ENCODE measurements around the gene TAP1.

The TAP1 gene

DNA sequence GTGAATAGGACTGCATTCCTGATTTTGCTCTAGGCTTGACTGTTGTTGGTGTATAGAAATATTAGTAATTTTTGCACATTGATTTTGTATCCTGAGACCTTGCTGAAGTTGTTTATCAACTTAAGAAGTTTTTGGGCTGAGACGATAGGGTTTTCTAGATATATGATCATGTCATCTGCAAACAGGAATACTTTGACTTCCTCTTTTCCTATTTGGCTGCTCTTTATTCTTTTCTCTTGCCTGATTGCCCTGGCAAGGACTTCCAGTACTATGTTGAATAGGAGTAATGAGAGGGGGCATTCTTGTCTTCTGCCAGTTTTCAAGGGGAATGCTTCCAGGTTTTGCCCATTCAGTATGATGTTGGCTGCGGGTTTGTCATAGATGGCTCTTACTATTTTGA is 50.1 kb downstream of the TAP1 start:
- TF ChIP-seq, protein P1, sequence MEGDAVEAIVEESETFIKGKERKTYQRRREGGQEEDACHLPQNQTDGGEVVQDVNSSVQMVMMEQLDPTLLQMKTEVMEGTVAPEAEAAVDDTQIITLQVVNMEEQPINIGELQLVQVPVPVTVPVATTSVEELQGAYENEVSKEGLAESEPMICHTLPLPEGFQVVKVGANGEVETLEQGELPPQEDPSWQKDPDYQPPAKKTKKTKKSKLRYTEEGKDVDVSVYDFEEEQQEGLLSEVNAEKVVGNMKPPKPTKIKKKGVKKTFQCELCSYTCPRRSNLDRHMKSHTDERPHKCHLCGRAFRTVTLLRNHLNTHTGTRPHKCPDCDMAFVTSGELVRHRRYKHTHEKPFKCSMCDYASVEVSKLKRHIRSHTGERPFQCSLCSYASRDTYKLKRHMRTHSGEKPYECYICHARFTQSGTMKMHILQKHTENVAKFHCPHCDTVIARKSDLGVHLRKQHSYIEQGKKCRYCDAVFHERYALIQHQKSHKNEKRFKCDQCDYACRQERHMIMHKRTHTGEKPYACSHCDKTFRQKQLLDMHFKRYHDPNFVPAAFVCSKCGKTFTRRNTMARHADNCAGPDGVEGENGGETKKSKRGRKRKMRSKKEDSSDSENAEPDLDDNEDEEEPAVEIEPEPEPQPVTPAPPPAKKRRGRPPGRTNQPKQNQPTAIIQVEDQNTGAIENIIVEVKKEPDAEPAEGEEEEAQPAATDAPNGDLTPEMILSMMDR (IDR thresholded peaks at IDR 0.05; ENCODE audit: insufficient read depth, low read depth, low read length, missing control alignments): no peak
- H3K4me3 ChIP-seq (ENCODE audit: low read depth, low read length): no peak overlapping the region
- DNase-seq (ENCODE audit: low read depth): no peak

DNA sequence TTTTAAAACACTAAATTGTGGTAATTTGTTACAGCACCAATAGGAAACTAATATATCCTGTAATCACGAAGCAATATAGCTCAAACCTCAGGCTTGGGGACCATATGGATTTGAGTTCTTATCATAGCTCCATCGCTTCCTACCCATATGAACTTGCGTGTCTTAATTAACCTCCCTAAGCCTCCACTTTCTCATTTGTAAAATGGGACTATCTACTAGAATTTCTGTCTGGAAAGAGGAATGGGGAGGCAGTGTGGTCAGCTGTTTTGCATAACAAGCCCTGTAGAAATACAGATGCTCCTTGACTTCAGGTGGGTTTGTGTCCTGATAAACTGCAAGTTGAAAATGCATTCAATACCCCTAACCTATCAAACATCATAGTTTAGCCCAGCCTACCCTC is 53.8 kb downstream of the TAP1 start:
- TF ChIP-seq, protein P1 (IDR thresholded peaks at IDR 0.05; ENCODE audit: insufficient read depth, low read depth, low read length, missing control alignments): no peak
- no peak for DNase-seq (ENCODE audit: low read depth)
- no peak overlapping the region for H3K4me3 ChIP-seq (ENCODE audit: low read depth, low read length)

DNA sequence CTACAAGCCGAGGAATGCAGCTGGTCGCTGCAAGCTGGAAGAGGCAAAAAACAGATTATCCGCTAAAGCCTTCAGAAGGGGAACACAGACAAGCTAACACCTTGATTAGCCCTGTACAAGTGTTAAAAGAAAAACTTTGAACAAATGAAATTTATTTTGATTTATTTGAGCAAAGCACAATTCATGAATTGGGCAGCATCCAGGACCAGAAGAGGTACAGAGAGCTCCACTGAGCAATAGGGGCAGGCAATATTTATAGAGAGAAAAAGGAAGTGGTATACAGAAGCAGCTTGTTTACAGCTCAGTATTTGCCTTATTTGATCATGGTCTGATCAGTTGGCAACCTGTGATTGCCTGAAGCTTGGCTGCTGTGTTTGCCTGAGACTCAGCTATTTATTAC is 54.3 kb downstream of the TAP1 start:
- TF ChIP-seq, protein P1 (IDR thresholded peaks at IDR 0.05; ENCODE audit: insufficient read depth, low read depth, low read length, missing control alignments): no peak
- H3K4me3 ChIP-seq (ENCODE audit: low read depth, low read length): no peak overlapping the region
- DNase-seq (ENCODE audit: low read depth): no peak

DNA sequence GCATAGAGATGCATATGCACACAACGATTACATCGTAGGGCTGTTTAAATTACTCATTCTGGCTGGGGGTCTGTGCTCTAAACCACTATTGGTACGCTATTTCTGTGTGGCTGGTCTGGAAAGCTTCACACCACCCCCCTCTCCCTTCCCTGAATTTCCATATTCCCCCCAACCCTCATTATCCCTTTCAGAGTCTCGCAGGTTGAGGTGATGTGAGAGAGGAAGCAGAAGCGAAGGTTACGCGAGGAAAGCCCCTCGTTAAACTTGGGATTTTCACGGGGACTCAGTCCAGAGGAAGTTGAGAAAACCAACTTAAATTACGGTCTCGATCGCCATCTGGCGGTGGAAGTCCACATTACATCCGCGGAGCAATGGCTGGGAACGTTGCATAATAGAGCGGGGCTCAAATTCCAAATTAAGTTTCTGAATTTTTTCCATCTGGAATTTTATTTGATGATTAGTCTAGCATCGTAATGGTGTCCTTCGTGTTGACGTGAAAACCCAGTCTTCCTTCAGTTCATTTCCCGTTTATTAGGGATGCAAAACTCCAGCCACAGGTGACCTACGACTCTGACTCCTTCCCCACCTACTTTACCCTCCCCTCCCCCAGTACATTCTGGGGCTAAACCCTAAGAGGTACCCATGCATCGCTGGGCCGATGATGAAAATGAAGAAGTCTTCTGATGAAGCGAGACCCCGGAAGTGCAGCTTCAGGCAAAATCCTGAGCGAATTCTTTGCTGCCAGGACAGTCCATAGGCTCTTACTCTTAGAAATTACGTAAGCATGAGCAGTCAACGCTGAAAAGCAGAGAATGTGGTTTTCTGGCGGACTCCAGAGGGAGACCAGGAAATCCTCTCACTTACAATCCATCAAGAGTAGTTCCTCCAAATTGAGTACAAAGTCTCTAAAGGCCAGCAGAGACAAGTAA is 56.4 kb downstream of the TAP1 start:
- H3K4me3 ChIP-seq (ENCODE audit: low read depth, low read length): peak overlapping the region; percentile 28
- peak; percentile 79 for DNase-seq (ENCODE audit: low read depth)
- TF ChIP-seq, protein P1 (IDR thresholded peaks at IDR 0.05; ENCODE audit: insufficient read depth, low read depth, low read length, missing control alignments): peak; percentile 70

All from GM12865 (cell line).